PFSK-1 (cell line): ENCODE data around the gene NACC2.

ENCODE experiments used
- POLR2AphosphoS5 ChIP-seq: IDR thresholded peaks from 2 replicates; pipeline ENCODE4 v1.6.1; 2012; ENCODE audit warnings: low read depth, mild to moderate bottlenecking, control low read depth, low read length, moderate library complexity
- REST ChIP-seq, 2 experiments: IDR thresholded peaks; 2 replicates each; pipeline versions ENCODE4 v1.6.1 to v1.8.0; 2011 to 2012; ENCODE audit warnings: low read depth in 2 of 2, low read length in 2 of 2, control low read depth in 1 of 2, inconsistent platforms in 1 of 2, mild to moderate bottlenecking in 1 of 2, moderate library complexity in 1 of 2; ENCODE audit not compliant: insufficient read depth in 1 of 2
- TAF1 ChIP-seq: IDR thresholded peaks from 2 replicates; pipeline ENCODE4 v1.6.1; 2012; ENCODE audit warnings: low read length, control low read depth, borderline replicate concordance; ENCODE audit not compliant: insufficient read depth

DNA sequence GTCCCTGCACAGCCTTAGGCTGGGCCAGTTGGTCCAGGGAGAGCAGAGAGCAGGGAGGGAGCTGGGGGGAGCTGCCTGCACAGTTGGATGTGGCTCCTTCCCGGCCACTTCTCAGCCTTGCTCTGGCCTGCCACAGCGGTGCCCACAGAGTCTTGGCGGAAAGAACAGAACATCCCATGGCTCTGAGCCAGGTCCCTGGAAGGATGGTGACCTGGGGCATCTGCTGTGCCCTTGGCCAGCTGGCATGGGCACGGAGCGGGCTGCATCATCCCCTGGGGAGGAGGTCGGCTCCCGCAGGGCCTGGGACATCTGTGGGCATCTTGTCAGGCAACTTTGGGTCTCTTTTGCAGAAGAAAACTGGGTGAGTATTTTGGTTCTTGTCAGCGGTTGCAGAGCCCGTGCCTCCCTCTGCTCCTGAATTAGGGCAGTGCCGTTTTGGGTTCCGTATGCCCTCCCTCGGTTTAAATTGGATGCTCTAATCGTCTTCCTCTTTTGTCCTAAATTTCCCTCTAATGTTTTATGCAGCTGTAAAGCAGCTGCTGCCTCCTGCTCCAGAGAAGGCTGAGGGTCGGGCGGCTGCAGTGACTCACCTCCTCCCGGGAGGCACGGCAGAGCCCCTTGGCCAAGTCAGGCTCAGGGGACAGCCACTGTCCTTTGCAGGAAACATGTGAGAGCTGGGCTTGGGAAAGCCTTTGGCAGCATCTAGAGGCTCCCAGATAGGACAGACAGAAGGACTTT lies 10.5 kb upstream of the NACC2 start:
- TF ChIP-seq REST (IDR thresholded peaks at IDR 0.05; ENCODE audit: insufficient read depth in 1 of 2, low read depth in 2 of 2, low read length in 2 of 2) (no peak), POLR2AphosphoS5 (no peak), TAF1 (no peak)
